Measurements from ENCODE around the gene UBA1.
"Not testable (repeated sequence)": the region's sequence is repeated elsewhere in the genome, so short reads cannot be mapped to it uniquely, and the experiment has no call there.

The UBA1 gene

GRCh38 chrX:47231167-47231566, 37.5 kb downstream of the UBA1 start:
- no peak for DNase-seq

- no peak for DNase-seq
These were observed 38.7 kb downstream of the UBA1 start for GRCh38 chrX:47232197-47232802.

DNA sequence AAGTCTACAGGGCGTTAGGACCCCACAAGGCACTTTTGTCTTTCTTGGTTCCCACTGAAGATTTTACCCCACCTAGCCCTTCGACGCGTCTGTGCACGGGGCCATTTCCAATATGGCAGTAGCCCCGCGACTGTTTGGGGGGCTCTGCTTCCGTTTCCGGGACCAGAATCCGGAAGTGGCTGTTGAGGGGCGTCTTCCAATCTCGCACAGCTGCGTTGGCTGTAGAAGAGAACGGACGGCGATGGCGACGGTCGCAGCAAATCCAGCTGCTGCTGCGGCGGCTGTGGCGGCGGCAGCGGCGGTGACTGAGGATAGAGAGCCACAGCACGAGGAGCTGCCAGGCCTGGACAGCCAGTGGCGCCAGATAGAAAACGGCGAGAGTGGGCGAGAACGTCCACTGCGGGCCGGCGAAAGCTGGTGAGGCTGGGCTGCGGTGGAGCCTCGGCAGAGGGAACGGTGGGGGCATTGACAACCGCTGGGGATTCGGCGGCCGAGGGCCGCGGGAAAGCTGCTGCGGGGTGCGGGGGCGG, 39.2 kb downstream of the UBA1 start, which contains the start of gene USP11:
USP11 (plus strand) TSS at position 207 of the 530 bp plus-strand sequence; CDS start at position 242, 35 bp downstream.
- DNase-seq = peak in 1 of 2 donors; percentile 24

DNA sequence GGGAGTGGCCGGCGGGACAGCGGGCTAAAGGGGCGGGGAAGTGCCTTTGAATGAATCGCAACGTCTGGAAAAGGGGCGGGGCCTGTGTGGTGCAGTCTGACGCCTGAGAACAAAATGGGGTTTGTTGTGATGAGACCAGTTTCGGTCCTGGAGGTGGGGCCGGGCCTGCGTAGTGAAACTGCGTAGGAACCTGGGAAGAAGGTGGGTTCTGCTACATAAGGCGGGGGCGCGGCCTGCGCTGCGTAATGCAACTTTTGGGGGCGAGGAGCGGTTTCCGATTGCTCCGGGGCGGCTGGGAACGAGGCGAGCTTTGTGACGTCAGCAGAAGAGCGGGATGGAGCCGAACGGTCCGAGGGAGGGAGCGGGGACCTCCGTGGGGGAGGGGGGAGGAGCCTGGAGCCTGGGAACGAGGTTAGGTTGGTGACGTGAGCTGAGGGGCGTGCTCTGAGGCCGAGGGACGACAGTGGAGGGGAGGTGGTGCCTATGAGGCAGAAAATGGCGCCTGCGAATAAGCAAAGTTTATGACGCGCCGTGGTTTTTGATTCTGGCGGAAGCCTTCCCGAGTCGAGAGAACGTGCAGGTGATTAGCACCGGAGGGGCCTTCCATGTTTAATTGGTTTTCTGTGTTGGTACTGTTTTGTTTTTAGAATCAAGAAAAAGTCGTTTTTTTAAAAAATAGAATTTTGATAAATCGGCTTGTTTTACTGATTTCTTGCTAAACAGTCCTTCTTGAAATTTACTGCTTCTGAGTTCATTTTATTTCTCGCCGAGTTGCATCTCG, 39.9 kb downstream of the UBA1 start:
- peak; percentile 94 to 96 for DNase-seq

DNA sequence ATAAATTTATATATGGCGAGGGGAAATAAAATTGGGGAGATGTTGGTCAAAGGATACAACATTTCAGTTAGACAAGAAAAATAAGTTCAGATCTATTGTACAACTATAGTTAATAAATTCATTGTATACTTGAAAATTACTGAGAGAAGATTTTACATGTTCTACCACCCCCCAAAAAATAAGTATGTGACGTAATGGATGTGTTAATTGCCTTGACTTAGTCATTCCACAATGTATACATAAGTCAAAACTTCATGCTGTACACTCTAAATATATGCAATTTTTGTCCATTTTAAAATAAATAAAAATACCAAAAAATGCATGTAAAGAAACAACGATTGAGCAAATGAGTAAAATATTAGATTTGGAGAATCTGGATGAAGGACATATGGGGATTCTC, 41.0 kb downstream of the UBA1 start:
- no peak for DNase-seq

GRCh38 chrX:47235691-47236103, 42.1 kb downstream of the UBA1 start:
- DNase-seq = no peak

GRCh38 chrX:47239199-47239598, 45.6 kb downstream of the UBA1 start:
- no peak for DNase-seq

DNA sequence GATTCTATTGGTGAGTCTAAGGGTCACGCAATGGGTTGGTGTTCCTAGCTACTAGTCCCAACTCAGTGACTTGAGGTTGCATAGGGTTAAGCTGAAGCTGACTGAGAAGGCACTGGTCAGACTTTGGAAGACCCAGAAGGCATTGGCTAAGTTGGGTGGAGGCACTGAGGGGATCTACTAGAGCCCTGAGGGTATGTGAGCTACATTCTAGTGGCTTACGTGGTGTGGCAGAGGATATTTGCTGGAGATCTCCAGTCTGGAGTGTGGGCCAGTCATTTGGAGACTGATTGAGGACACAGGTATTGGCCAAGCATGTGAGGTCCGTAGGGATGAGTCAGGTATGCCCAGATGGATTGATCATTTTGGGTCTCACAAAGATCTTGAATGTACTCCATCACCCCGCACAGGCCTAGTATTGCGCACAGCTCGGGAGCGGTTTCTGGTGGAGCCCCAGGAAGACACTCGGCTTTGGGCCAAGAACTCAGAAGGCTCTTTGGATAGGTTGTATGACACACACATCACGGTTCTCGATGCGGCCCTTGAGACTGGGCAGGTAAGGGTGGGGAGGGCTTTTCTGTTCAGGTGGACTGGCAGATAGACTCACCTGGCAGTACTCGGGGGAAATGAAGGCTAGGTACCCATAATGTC, 46.4 kb downstream of the UBA1 start:
- DNase-seq = no peak

DNA sequence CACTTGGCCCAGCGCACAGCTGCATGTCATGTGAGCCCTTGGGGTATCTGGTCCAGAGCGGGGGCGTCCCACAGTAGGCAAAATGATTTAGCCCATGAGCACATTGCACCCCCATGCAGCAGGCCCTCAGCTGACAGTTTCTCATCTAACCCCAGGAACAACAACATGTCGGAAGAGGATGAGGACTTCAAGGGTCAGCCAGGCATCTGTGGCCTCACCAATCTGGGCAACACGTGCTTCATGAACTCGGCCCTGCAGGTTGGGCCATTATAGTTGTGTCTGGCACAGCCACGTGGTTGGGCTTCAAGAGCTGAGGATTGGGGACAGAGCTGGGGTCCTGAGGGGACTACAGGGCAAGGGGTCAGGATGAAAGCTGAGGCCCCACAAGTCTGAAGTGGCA, 47.0 kb downstream of the UBA1 start:
- DNase-seq = no peak

- DNase-seq = no peak
These were observed 47.8 kb downstream of the UBA1 start for GRCh38 chrX:47241201-47242011.

DNA sequence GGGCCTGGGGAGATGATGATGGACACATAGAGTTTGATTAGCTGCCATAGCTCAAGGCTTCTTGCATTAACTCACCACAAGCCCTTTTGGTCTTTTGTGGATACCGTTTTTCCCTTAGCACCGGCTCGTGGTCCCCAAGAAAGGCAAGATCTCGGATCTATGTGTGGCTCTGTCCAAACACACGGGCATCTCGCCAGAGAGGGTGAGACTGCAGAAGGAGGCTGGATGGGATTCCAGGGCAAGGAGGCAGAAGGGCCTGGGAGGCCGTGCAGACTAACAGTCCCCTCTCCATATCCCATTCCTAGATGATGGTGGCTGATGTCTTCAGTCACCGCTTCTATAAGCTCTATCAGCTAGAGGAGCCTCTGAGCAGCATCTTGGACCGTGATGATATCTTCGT, 48.7 kb downstream of the UBA1 start:
- no peak for DNase-seq

- DNase-seq = no peak
These were observed 49.7 kb downstream of the UBA1 start for GRCh38 chrX:47243351-47243750.

- DNase-seq = no peak
These were observed 51.0 kb downstream of the UBA1 start for GRCh38 chrX:47244676-47245075.

- DNase-seq = no peak
These were observed 51.5 kb downstream of the UBA1 start for GRCh38 chrX:47245156-47245555.

GRCh38 chrX:47247206-47247998, 53.8 kb downstream of the UBA1 start:
- DNase-seq = no peak

- DNase-seq = no peak
These were observed 54.3 kb downstream of the UBA1 start for GRCh38 chrX:47247999-47248320.

DNA sequence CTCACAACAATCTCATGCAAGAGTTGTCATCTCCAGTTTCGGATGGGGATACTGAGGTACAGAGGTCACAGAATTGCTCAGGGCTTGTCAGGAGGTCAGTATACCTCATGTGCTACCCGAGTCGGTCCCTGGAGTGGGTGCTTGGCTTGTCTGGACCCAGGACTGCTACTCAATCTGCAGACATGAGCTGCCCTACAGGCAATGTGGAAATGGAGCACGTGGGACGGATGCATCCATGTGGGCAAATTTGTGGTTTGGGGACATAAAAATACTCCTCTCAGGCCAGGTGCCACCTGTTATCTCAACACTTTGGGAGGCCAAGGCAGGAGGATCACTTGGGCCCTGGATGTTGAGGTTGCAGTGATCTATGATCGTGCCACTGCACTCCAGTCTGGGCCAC, 54.9 kb downstream of the UBA1 start:
- DNase-seq = no peak

GRCh38 chrX:47250017-47250347, 56.4 kb downstream of the UBA1 start:
- no peak for DNase-seq

- DNase-seq = not testable (repeated sequence)
These were observed 64.0 kb downstream of the UBA1 start for GRCh38 chrX:47257620-47258019.

Measured in activated CD4-positive, alpha-beta T cell treated with anti-CD3 and anti-CD28 coated beads for 4 hours (primary cell).